GM23338 (cell line): ENCODE measurements around the gene RBFOX1. TPM values are rescaled to one million over a fixed set of nuclear protein-coding genes. Genes with fewer than 3 reads are reported as not detected.

Experiments
- ATAC-seq: fragments of 200-7000 bp; cut with Tn5 transposase; 3 replicates; pipeline ENCODE4 v1.9.1; 2020
- DNase-seq: peaks from one replicate; pipeline ENCODE4 v3.0.0-alpha.2; 2015; ENCODE audit warnings: low spot score
- H2AFZ ChIP-seq: fragments of 200-600 bp; sonication (generic); 2 replicates; pipeline ENCODE4 v1.8.0; 2016; ENCODE audit warnings: antibody characterized with exemption, mild to moderate bottlenecking, moderate library complexity
- H3F3A ChIP-seq: fragments of 200-600 bp; sonication (generic); replicated peaks from 2 replicates; pipeline ENCODE4 v1.8.0; 2017; ENCODE audit warnings: antibody characterized with exemption, mixed run types, low read depth
- H3K27ac ChIP-seq: fragments of 200-600 bp; sonication (generic); 2 replicates; pipeline ENCODE4 v1.6.1; 2016; ENCODE audit warnings: low read depth
- H3K27me3 ChIP-seq: fragments of 200-600 bp; sonication (generic); 2 replicates; pipeline ENCODE4 v1.8.0; 2016; ENCODE audit warnings: mild to moderate bottlenecking, mixed run types, moderate library complexity; ENCODE audit not compliant: insufficient read depth
- H3K36me3 ChIP-seq: fragments of 200-600 bp; sonication (generic); 2 replicates; pipeline ENCODE4 v1.8.0; 2016; ENCODE audit warnings: mild to moderate bottlenecking; ENCODE audit not compliant: insufficient read depth
- H3K4me1 ChIP-seq: fragments of 200-600 bp; sonication (generic); 2 replicates; pipeline ENCODE4 v1.8.0; 2016; ENCODE audit warnings: mild to moderate bottlenecking, moderate library complexity; ENCODE audit not compliant: insufficient read depth
- H3K4me2 ChIP-seq: fragments of 200-600 bp; sonication (generic); 2 replicates; pipeline ENCODE4 v1.7.1; 2017; ENCODE audit warnings: mixed run types
- H3K4me3 ChIP-seq: fragments of 200-600 bp; sonication (generic); 2 replicates; pipeline ENCODE4 v1.6.1; 2016; ENCODE audit warnings: mixed run types
- H3K79me2 ChIP-seq: fragments of 200-600 bp; sonication (generic); replicated peaks from 2 replicates; pipeline ENCODE4 v1.8.0; 2017; ENCODE audit warnings: mild to moderate bottlenecking; ENCODE audit not compliant: insufficient read depth
- H3K9me2 ChIP-seq: fragments of 200-600 bp; sonication (generic); 2 replicates; pipeline ENCODE4 v1.8.0; 2017; ENCODE audit not compliant: insufficient read depth
- H4K20me1 ChIP-seq: fragments of 200-600 bp; sonication (generic); replicated peaks from 2 replicates; pipeline ENCODE4 v1.8.0; 2017; ENCODE audit warnings: mild to moderate bottlenecking; ENCODE audit not compliant: insufficient read depth
- H3K27ac Mint-ChIP-seq: 2 replicates; pipeline ENCODE4 v1.8.0; 2020; ENCODE audit warnings: inconsistent platforms, mild to moderate bottlenecking, moderate library complexity, mixed read lengths
- H3K27me3 Mint-ChIP-seq: 3 replicates; pipeline ENCODE4 v1.8.0; 2022; ENCODE audit warnings: low read depth, mild to moderate bottlenecking, moderate library complexity, mixed read lengths, inconsistent platforms; ENCODE audit not compliant: insufficient read depth, poor library complexity
- H3K36me3 Mint-ChIP-seq: 3 replicates; pipeline ENCODE4 v1.8.0; 2021; ENCODE audit warnings: low read depth, mild to moderate bottlenecking, inconsistent platforms, moderate library complexity, mixed read lengths
- H3K4me1 Mint-ChIP-seq: 3 replicates; pipeline ENCODE4 v1.8.0; 2020; ENCODE audit warnings: mild to moderate bottlenecking, inconsistent platforms, mixed read lengths
- H3K4me3 Mint-ChIP-seq: 3 replicates; pipeline ENCODE4 v1.8.0; 2021; ENCODE audit warnings: moderate library complexity, mild to moderate bottlenecking, inconsistent platforms, mixed read lengths
- H3K9me3 Mint-ChIP-seq: 3 replicates; pipeline ENCODE4 v1.8.0; 2020; ENCODE audit warnings: moderate library complexity, mild to moderate bottlenecking, inconsistent platforms, mixed read lengths
- CREB1 ChIP-seq: fragments of 250-450 bp; sonication (Bioruptor Pico); IDR thresholded peaks from 2 replicates; pipeline ENCODE4 v1.5.0; 2020; ENCODE audit warnings: low read depth, mild to moderate bottlenecking, moderate library complexity
- EZH2 ChIP-seq: fragments of 200-600 bp; sonication (generic); IDR thresholded peaks from one replicate; pipeline ENCODE4 v1.8.0; 2017; ENCODE audit warnings: antibody characterized with exemption, mild to moderate bottlenecking, low read depth; ENCODE audit not compliant: unreplicated experiment
- NANOG ChIP-seq: IDR thresholded peaks from 2 replicates; pipeline ENCODE4 v1.6.1; 2016; ENCODE audit warnings: antibody characterized with exemption, borderline replicate concordance
- POLR2AphosphoS5 ChIP-seq: IDR thresholded peaks from 2 replicates; pipeline ENCODE4 v1.6.1; 2016; ENCODE audit warnings: antibody characterized with exemption, low read depth
- ZNF114 ChIP-seq: fragments of 250-450 bp; sonication (Bioruptor Pico); IDR thresholded peaks from 2 replicates; pipeline ENCODE4 v1.5.0; 2020; ENCODE audit warnings: mild to moderate bottlenecking, moderate library complexity
- polyA plus RNA-seq: library from polyadenylated mRNA; unstranded; fragments of >200 nt; fragmentation: Nextera tagmentation; extraction: Ambion mirVana; gene quantifications from 2 replicates; pipeline ENCODE4 v1.2.1, GENCODE V29; 2016
- total RNA-seq: library from RNA; depleted of rRNA; stranded (reverse); fragments of >200 nt; shearing (Covaris generic); gene quantifications from 2 replicates; pipeline ENCODE4 v1.2.3, GENCODE V29; 2014
- TF ChIP-seq, protein P1 (sequence below): IDR thresholded peaks from 2 replicates; pipeline ENCODE4 v1.6.1; 2016; ENCODE audit warnings: antibody characterized with exemption
- TF ChIP-seq, protein P2 (sequence below), 2 experiments: fragments of 200-600 bp in 1 of 2; sonication (generic) in 1 of 2; conservative IDR thresholded peaks; 2 replicates each; pipeline versions ENCODE4 v1.5.1 to v1.6.1; 2016 to 2017; ENCODE audit warnings: antibody characterized with exemption in 2 of 2, low read depth in 2 of 2, mild to moderate bottlenecking in 2 of 2, moderate library complexity in 1 of 2
- TF ChIP-seq, protein P3 (sequence below): IDR thresholded peaks from one replicate; pipeline ENCODE4 v1.6.1; 2018; ENCODE audit warnings: antibody characterized with exemption; ENCODE audit not compliant: unreplicated experiment

RBFOX1 gene
- total and polyA plus RNA-seq, 2 experiments from 2014 or later: 2.5 to 3.6 TPM

- no peaks in the 10 kb centered on the region for H3K27me3 ChIP-seq
- Mint-ChIP-seq H3K4me3 (no peak overlapping the region), H3K4me1 (no peaks in the 10 kb centered on the region), H3K36me3 (peaks cover 4% of the 10 kb centered on the region; the same call in 2 of the 3 replicates), H3K9me3 (peaks cover 9% of the 10 kb centered on the region; the same call in 2 of the 3 replicates), H3K27ac (no peak overlapping the region), H3K27me3 (peaks cover 2% of the 10 kb centered on the region)
- H3K4me2 ChIP-seq: no peak overlapping the region
- no peaks in the 10 kb centered on the region for H3K79me2 ChIP-seq
- H2AFZ ChIP-seq: no peak overlapping the region
- TF ChIP-seq, protein P1, sequence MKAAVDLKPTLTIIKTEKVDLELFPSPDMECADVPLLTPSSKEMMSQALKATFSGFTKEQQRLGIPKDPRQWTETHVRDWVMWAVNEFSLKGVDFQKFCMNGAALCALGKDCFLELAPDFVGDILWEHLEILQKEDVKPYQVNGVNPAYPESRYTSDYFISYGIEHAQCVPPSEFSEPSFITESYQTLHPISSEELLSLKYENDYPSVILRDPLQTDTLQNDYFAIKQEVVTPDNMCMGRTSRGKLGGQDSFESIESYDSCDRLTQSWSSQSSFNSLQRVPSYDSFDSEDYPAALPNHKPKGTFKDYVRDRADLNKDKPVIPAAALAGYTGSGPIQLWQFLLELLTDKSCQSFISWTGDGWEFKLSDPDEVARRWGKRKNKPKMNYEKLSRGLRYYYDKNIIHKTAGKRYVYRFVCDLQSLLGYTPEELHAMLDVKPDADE: no peak
- TF ChIP-seq, protein P2, sequence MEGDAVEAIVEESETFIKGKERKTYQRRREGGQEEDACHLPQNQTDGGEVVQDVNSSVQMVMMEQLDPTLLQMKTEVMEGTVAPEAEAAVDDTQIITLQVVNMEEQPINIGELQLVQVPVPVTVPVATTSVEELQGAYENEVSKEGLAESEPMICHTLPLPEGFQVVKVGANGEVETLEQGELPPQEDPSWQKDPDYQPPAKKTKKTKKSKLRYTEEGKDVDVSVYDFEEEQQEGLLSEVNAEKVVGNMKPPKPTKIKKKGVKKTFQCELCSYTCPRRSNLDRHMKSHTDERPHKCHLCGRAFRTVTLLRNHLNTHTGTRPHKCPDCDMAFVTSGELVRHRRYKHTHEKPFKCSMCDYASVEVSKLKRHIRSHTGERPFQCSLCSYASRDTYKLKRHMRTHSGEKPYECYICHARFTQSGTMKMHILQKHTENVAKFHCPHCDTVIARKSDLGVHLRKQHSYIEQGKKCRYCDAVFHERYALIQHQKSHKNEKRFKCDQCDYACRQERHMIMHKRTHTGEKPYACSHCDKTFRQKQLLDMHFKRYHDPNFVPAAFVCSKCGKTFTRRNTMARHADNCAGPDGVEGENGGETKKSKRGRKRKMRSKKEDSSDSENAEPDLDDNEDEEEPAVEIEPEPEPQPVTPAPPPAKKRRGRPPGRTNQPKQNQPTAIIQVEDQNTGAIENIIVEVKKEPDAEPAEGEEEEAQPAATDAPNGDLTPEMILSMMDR (conservative IDR thresholded peaks at IDR 0.05; ENCODE audit: low read depth in 2 of 2): peak in 1 of 2 experiments; percentile 19; a peak in 1 of 4 replicates
- TF ChIP-seq, protein P3, sequence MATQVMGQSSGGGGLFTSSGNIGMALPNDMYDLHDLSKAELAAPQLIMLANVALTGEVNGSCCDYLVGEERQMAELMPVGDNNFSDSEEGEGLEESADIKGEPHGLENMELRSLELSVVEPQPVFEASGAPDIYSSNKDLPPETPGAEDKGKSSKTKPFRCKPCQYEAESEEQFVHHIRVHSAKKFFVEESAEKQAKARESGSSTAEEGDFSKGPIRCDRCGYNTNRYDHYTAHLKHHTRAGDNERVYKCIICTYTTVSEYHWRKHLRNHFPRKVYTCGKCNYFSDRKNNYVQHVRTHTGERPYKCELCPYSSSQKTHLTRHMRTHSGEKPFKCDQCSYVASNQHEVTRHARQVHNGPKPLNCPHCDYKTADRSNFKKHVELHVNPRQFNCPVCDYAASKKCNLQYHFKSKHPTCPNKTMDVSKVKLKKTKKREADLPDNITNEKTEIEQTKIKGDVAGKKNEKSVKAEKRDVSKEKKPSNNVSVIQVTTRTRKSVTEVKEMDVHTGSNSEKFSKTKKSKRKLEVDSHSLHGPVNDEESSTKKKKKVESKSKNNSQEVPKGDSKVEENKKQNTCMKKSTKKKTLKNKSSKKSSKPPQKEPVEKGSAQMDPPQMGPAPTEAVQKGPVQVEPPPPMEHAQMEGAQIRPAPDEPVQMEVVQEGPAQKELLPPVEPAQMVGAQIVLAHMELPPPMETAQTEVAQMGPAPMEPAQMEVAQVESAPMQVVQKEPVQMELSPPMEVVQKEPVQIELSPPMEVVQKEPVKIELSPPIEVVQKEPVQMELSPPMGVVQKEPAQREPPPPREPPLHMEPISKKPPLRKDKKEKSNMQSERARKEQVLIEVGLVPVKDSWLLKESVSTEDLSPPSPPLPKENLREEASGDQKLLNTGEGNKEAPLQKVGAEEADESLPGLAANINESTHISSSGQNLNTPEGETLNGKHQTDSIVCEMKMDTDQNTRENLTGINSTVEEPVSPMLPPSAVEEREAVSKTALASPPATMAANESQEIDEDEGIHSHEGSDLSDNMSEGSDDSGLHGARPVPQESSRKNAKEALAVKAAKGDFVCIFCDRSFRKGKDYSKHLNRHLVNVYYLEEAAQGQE: no peak
- TF ChIP-seq POLR2AphosphoS5: no peak
- H3K4me1 ChIP-seq: no peaks in the 10 kb centered on the region
- no peaks in the 10 kb centered on the region for H4K20me1 ChIP-seq
- no peak for ATAC-seq
- H3K27ac ChIP-seq: no peak overlapping the region
- H3K4me3 ChIP-seq: no peak overlapping the region
- no peaks in the 10 kb centered on the region for H3K9me2 ChIP-seq
- H3K36me3 ChIP-seq: no peaks in the 10 kb centered on the region; the same call in 1 of the 2 replicates
- no peaks in the 10 kb centered on the region for H3F3A ChIP-seq
- DNase-seq: no peak
These were observed 282.9 kb downstream of the RBFOX1 start for GRCh38 chr16:7615565-7615964.

DNA sequence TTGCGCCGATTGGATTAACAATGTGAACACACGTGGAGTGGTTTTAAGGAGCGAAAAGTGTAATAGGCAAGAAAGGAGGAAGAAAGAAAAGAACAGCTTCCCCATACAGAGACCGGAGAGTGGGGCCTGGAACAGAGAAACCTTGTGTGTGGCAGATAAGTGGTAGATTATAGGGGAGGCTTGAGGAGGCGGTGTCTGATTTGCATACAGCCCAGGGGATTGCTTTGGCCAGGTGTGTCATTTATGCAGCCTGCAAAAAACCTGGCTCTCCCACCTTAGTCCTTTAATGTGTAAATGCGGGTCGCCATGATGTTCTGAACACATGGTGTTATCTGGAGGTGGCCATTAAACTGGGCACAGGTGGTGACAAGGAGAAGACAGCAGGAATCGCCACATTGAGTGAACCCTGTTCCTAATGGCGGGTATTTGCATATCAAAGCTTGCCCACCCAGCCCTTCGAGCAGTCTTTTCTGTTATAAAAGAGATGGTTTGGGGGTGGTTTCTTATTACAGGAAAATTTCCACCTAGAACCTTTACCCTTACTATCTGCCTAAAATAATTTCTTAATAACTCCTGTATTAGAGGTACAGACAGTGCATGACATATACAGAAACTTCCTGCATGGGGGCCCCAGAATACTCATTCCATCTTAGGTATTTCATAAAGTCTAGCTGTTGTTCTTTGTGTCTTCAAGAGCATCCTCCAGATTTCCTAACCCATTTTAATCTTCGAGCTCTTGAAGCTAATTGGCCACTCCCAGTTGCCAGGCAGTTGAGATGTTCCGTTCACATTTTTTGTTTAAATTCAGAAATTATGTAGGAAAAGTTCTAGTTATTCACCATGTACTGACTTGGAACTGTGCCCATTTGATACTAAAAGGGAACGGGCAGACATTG is 292.5 kb downstream of the RBFOX1 start:
- no peak overlapping the region; the same call in 1 of the 2 replicates for H3K4me2 ChIP-seq
- no peak overlapping the region for H3K27ac ChIP-seq
- no peak overlapping the region for H2AFZ ChIP-seq
- H3K27me3 ChIP-seq: no peaks in the 10 kb centered on the region
- peaks cover 5% of the 10 kb centered on the region; the same call in 1 of the 2 replicates for H3K4me1 ChIP-seq
- Mint-ChIP-seq H3K9me3 (no peaks in the 10 kb centered on the region), H3K27ac (no peak overlapping the region), H3K36me3 (no peaks in the 10 kb centered on the region), H3K4me1 (peaks cover 28% of the 10 kb centered on the region), H3K4me3 (no peak overlapping the region; the same call in 2 of the 3 replicates), H3K27me3 (no peaks in the 10 kb centered on the region)
- H3K4me3 ChIP-seq: no peak overlapping the region
- no peaks in the 10 kb centered on the region for H3K79me2 ChIP-seq
- ATAC-seq: peak; percentile 50
- H3F3A ChIP-seq: no peaks in the 10 kb centered on the region
- H3K9me2 ChIP-seq: peaks cover 7% of the 10 kb centered on the region; the same call in 1 of the 2 replicates
- no peak for DNase-seq
- no peaks in the 10 kb centered on the region for H4K20me1 ChIP-seq
- no peaks in the 10 kb centered on the region for H3K36me3 ChIP-seq
- TF ChIP-seq NANOG: no peak
- TF ChIP-seq, protein P2 (conservative IDR thresholded peaks at IDR 0.05; ENCODE audit: low read depth in 2 of 2): no peak
- TF ChIP-seq, protein P3: no peak
- TF ChIP-seq CREB1 (CRISPR knock-in tag): no peak
- no peak for TF ChIP-seq EZH2
- TF ChIP-seq ZNF114 (CRISPR knock-in tag): no peak
